GM23248 (cell line): Measurements from ENCODE around the gene GRAMD1B.

Experiments used
- EZH2 ChIP-seq: fragments of 200-600 bp; sonication (generic); IDR thresholded peaks from 2 replicates; pipeline ENCODE4 v1.6.1; 2018; ENCODE audit warnings: antibody characterized with exemption, mild to moderate bottlenecking; ENCODE audit not compliant: insufficient read depth, poor library complexity, severe bottlenecking
- EZH2phosphoT487 ChIP-seq: fragments of 200-600 bp; sonication (generic); IDR thresholded peaks from 2 replicates; pipeline ENCODE4 v1.6.1; 2018; ENCODE audit warnings: antibody characterized with exemption, moderate library complexity, mild to moderate bottlenecking, low read depth; ENCODE audit not compliant: insufficient read depth

- no peak for TF ChIP-seq EZH2
- no peak for TF ChIP-seq EZH2phosphoT487
Observed at GRCh38 chr11:123491241-123491640, 61.2 kb downstream of the GRAMD1B start.
